HL-60 (cell line): ENCODE data around the gene CYP3A4.

Experiments used
- POLR2AphosphoS5 ChIP-seq: IDR thresholded peaks from 2 replicates; pipeline ENCODE4 v1.6.1; 2012; ENCODE audit warnings: low read depth
- REST ChIP-seq: IDR thresholded peaks from 2 replicates; pipeline ENCODE4 v1.6.1; 2012; ENCODE audit warnings: low read depth; ENCODE audit not compliant: insufficient replicate concordance
- TF ChIP-seq, protein P1 (sequence below): IDR thresholded peaks from one replicate; pipeline ENCODE4 v1.5.1; 2011; ENCODE audit warnings: low read length, control low read depth, inconsistent platforms; ENCODE audit not compliant: insufficient read depth

- TF ChIP-seq, protein P1, sequence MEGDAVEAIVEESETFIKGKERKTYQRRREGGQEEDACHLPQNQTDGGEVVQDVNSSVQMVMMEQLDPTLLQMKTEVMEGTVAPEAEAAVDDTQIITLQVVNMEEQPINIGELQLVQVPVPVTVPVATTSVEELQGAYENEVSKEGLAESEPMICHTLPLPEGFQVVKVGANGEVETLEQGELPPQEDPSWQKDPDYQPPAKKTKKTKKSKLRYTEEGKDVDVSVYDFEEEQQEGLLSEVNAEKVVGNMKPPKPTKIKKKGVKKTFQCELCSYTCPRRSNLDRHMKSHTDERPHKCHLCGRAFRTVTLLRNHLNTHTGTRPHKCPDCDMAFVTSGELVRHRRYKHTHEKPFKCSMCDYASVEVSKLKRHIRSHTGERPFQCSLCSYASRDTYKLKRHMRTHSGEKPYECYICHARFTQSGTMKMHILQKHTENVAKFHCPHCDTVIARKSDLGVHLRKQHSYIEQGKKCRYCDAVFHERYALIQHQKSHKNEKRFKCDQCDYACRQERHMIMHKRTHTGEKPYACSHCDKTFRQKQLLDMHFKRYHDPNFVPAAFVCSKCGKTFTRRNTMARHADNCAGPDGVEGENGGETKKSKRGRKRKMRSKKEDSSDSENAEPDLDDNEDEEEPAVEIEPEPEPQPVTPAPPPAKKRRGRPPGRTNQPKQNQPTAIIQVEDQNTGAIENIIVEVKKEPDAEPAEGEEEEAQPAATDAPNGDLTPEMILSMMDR: no peak
- no peak for TF ChIP-seq POLR2AphosphoS5
- TF ChIP-seq REST: no peak
Observed at GRCh38 chr7:99790407-99790806, 6.4 kb upstream of the CYP3A4 start.
